HFF-Myc (cell line): ENCODE results near the gene MAN2B1.

Source experiments
- DNase-seq: peaks from one replicate; pipeline ENCODE4 v3.0.0-alpha.2; 2011; ENCODE audit warnings: low read depth; ENCODE audit errors: extremely low read depth
- H3K4me3 ChIP-seq: replicated peaks from 2 replicates; pipeline ENCODE4 v1.5.1; 2011; ENCODE audit warnings: low read depth, mild to moderate bottlenecking, control low read depth, low read length
- CTCF ChIP-seq: IDR thresholded peaks from 2 replicates; pipeline ENCODE4 v1.5.1; 2012; ENCODE audit warnings: mild to moderate bottlenecking, low read depth, low read length, control low read depth; ENCODE audit errors: missing control alignments

The MAN2B1 gene

GRCh38 chr19:12641456-12641855, 25.1 kb downstream of the MAN2B1 start:
- no peak for TF ChIP-seq CTCF
- no peak overlapping the region for H3K4me3 ChIP-seq
- no peak for DNase-seq

- DNase-seq = peak; percentile 51
- no peak overlapping the region for H3K4me3 ChIP-seq
- peak; percentile 79 for TF ChIP-seq CTCF
Measured at GRCh38 chr19:12639901-12640613, 26.5 kb downstream of the MAN2B1 start.

- no peak for TF ChIP-seq CTCF
- no peak overlapping the region for H3K4me3 ChIP-seq
- no peak for DNase-seq
Measured at GRCh38 chr19:12638611-12639182, 27.8 kb downstream of the MAN2B1 start.

GRCh38 chr19:12636631-12637030, 29.9 kb downstream of the MAN2B1 start:
- no peak overlapping the region for H3K4me3 ChIP-seq
- no peak for DNase-seq
- TF ChIP-seq CTCF = no peak

GRCh38 chr19:12629215-12629614, 37.3 kb downstream of the MAN2B1 start:
- no peak for TF ChIP-seq CTCF
- H3K4me3 ChIP-seq = no peak overlapping the region
- no peak for DNase-seq

GRCh38 chr19:12628040-12629022, 38.2 kb downstream of the MAN2B1 start:
- TF ChIP-seq CTCF = no peak
- H3K4me3 ChIP-seq = no peak overlapping the region
- no peak for DNase-seq
